Activated T-cell treated with anti-CD3 and anti-CD28 coated beads, Interleukin-2, amount 50 U/mL, for 72 hours (primary cell): Measurements from ENCODE around the gene SGTA. TPM values are rescaled to one million over a fixed set of nuclear protein-coding genes. Genes with fewer than 3 reads are reported as not detected.

ENCODE experiments used
- ATAC-seq, 2 donors: fragments of 150-1000 bp; cut with Tn5 transposase; replicated peaks in 1 of 2; 2 replicates each; pipeline ENCODE4 v1.10.0; 2021; ENCODE audit warnings: moderate library complexity in 2 of 2, mild to moderate bottlenecking in 1 of 2
- DNase-seq, 2 donors: peaks; one replicate each; pipeline ENCODE4 v3.0.0; 2021 to 2022; ENCODE audit warnings: mixed read lengths in 1 of 2
- H3K27ac Mint-ChIP-seq: one replicate; pipeline ENCODE4 v1.8.0; 2022; ENCODE audit warnings: mild to moderate bottlenecking, moderate library complexity, mixed read lengths
- H3K27me3 Mint-ChIP-seq: one replicate; pipeline ENCODE4 v1.8.0; 2022; ENCODE audit warnings: low read depth, mixed read lengths
- H3K36me3 Mint-ChIP-seq, 2 donors: one replicate each; pipeline ENCODE4 v1.8.0; 2022; ENCODE audit warnings: mixed read lengths in 2 of 2, mild to moderate bottlenecking in 1 of 2; ENCODE audit not compliant: insufficient read depth in 2 of 2
- H3K4me1 Mint-ChIP-seq: one replicate; pipeline ENCODE4 v1.8.0; 2022; ENCODE audit warnings: low read depth, mixed read lengths
- H3K4me3 Mint-ChIP-seq, 2 donors: one replicate each; pipeline ENCODE4 v1.8.0; 2022; ENCODE audit warnings: mild to moderate bottlenecking in 2 of 2, mixed read lengths in 2 of 2, moderate library complexity in 2 of 2
- H3K9me3 Mint-ChIP-seq, 2 donors: one replicate each; pipeline ENCODE4 v1.8.0; 2022; ENCODE audit warnings: mixed read lengths in 2 of 2
- total RNA-seq, 2 donors: library from RNA; stranded (reverse); gene quantifications; one replicate each; pipeline ENCODE4 v1.2.3, GENCODE V29; 2022

The SGTA gene
- total RNA-seq, 2 donors from 2014 or later, result 45.1 to 63.7 TPM

DNA sequence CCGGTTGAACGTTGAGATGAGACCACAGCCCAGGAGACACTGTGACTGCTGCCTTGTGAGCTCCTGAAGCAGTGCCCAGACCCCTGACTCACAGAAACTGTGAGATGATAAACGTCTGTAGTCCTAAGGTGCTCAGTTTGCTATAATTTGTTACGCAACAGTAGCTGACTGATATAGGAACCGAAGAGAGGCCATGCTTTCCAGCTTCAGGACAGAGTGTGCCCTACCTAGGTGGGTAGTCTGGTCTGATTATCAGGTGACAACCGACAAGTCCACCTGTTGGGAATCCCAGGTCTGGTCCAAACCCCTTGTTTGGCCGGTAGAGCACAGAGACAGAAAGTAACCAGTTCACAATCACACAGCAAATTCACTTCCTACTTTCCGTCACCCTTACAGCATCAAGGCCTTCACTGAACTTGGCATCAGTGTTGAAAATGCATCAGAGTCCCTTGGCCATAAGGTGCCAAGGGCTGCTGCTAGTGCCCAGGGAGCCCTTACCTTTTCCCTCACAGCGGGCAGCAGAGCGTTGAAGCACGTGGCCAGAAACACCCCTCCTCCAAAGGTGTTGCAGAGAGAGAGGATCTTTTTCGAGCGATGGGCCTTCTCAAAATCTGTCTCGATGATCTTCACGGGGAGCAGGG lies 46.4 kb downstream of the SGTA start:
- no peak for DNase-seq
- H3K9me3 Mint-ChIP-seq, result no peaks in the 10 kb centered on the region
- ATAC-seq, result no peak
- peaks cover 28% of the 10 kb centered on the region for H3K4me1 Mint-ChIP-seq
- no peak overlapping the region for H3K27ac Mint-ChIP-seq
- peaks cover 3% of the 10 kb centered on the region for H3K27me3 Mint-ChIP-seq
- H3K4me3 Mint-ChIP-seq, result no peak overlapping the region
- H3K36me3 Mint-ChIP-seq, result peaks cover 11 to 15% of the 10 kb centered on the region in 2 donors

DNA sequence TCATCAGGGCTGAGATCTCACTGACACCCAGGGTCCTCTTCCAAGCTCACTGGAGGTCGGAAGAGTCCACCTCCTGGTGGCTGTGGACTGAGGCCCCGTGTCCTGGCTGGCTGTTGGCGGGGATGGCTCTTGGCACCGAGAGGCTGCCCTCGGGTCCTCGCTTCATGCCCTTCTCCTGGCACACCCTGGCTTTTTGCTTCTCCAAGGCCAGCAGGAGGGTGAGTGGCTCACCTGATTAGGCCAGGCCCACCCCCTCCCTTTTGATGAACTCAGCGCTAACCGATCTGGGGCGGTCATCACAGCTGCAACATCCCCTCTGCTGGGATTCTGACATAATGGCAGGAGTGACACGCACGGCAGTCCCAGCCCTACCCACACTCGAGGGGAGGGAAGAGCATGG lies 47.7 kb downstream of the SGTA start:
- no peak for DNase-seq
- no peak for ATAC-seq
- Mint-ChIP-seq H3K27me3 (no peaks in the 10 kb centered on the region), H3K4me3 (no peak overlapping the region), H3K9me3 (no peaks in the 10 kb centered on the region), H3K36me3 (peaks cover 11 to 15% of the 10 kb centered on the region in 2 donors), H3K27ac (no peak overlapping the region), H3K4me1 (peaks cover 28% of the 10 kb centered on the region)

DNA sequence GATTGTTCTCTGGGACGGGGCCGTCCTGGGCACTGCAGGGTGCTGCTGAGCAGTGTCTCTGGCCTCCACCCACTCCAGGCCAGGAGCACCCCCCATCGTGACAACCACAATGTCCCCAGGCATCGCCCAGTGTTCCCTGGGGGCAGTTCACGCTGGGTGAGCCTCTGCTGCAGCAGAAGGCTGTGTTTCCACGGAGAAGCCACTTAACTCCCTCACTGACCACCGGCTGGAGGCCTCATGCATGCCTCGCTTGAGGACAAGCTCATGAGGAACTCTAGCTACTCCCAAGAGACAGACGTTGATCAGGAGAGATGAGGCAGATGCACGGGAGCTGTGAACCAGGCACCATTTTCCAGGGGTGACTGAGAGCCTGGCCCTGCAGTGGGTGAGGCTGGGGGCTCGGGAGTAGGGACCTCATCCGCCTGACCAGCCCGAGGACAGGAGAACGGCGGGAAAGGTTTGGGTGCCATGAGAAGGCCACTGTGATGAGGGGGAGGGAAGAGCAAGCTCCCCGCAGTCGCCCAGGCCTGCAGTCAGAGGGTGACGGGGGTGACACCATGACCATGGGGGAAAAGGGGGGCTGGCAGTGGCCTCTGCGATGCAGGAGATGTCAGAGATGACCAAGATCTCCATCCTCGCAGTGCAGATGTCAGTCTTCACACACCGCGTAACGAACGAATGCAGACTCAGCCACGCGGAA lies 48.3 kb downstream of the SGTA start:
- H3K36me3 Mint-ChIP-seq, result peaks cover 11 to 15% of the 10 kb centered on the region in 2 donors
- DNase-seq (no peak), ATAC-seq (no peak)
- no peaks in the 10 kb centered on the region for H3K27me3 Mint-ChIP-seq
- H3K4me1 Mint-ChIP-seq, result peaks cover 23% of the 10 kb centered on the region
- no peak overlapping the region for H3K27ac Mint-ChIP-seq
- H3K4me3 Mint-ChIP-seq, result no peak overlapping the region
- no peaks in the 10 kb centered on the region for H3K9me3 Mint-ChIP-seq

DNA sequence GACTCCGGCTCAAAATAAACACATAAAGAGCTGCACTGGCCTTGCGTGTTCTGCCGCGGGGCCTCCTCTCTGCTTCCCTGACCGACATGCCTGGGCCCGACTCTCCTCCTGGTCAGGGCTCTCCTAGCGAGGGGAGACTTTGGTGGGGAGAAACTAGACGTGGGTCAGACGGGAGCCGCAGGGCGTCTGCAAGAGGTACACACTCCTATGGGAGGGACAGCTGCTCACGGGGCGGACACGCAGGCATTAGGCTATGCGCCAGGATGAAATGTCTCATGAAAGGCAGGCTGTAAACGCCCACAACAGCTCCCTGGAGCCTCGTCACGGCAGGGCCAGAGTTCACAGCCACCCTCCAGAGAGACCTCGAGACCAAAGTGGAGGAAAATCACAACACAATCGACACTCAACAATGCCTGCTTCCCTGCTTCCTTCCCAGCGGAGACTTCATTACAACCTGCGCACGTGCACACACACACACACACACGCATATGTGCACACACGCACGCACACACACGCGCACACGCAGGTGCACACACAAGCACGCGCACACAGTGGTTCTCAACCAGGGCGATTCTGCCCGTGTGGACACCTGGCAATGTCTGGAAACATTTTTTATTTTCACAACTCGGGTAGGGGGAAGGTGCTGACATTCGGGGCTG lies 49.0 kb downstream of the SGTA start:
- DNase-seq, result no peak
- Mint-ChIP-seq H3K36me3 (peaks cover 9 to 15% of the 10 kb centered on the region in 2 donors), H3K4me3 (no peak overlapping the region), H3K9me3 (no peaks in the 10 kb centered on the region), H3K4me1 (peaks cover 18% of the 10 kb centered on the region), H3K27me3 (no peaks in the 10 kb centered on the region), H3K27ac (no peak overlapping the region)
- no peak for ATAC-seq

DNA sequence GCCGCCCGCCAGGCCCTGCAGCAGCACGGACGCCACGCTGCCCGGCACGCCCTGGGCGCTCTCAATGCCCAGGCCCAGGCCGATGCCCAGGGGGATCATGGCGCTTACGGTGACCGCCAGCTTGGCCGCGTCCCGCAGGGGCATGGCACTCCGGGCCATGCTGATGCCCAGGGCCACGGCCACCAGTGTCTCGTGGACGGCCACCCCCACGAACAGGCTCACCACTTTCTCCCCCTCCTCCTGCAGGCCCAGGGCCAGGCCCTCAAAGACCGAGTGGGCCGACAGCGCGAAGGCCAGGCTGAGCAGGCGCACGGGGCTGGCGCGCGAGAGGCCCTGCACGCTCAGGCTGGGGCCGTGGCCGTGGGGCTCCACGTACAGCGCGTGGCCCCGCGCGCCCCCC lies 50.2 kb downstream of the SGTA start:
- Mint-ChIP-seq H3K4me3 (no peak overlapping the region), H3K36me3 (peaks cover 3 to 10% of the 10 kb centered on the region in 2 donors), H3K27me3 (no peaks in the 10 kb centered on the region), H3K4me1 (peaks cover 9% of the 10 kb centered on the region), H3K27ac (no peak overlapping the region), H3K9me3 (no peaks in the 10 kb centered on the region)
- DNase-seq (no peak), ATAC-seq (no peak)

DNA sequence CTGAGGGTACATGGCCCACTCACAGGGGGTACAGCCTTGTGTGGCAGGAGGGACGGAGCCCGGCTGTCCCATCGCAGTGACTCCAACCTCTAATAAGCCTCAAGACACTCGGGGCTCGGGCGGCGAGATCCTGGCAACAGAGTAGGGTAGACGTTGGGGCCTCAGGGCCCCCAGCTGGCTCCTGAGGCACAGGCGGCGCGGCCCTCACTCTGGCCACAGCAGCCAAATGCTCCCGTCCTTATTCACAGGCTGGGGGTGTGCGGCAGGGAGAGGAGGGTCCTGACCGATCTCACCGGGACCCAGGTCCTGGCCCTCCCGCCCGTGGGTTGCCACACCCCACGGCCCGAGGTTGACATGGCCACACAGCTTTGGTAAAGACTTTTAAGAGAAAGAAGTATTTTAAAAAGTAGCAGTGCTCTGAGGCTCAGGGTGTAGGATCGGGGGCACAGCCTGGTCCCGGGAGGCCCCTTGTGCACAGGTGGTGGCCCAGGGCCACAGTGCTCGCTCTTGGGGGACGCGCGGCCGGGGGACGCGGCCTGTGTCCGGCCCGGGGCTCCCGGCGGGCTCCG lies 50.8 kb downstream of the SGTA start:
- peaks cover 6% of the 10 kb centered on the region for H3K4me1 Mint-ChIP-seq
- no peak overlapping the region for H3K4me3 Mint-ChIP-seq
- no peaks in the 10 kb centered on the region for H3K9me3 Mint-ChIP-seq
- no peak for DNase-seq
- H3K36me3 Mint-ChIP-seq, result peaks cover 3 to 8% of the 10 kb centered on the region in 2 donors
- peaks cover under 1% of the 10 kb centered on the region for H3K27me3 Mint-ChIP-seq
- ATAC-seq, result no peak
- no peak overlapping the region for H3K27ac Mint-ChIP-seq

DNA sequence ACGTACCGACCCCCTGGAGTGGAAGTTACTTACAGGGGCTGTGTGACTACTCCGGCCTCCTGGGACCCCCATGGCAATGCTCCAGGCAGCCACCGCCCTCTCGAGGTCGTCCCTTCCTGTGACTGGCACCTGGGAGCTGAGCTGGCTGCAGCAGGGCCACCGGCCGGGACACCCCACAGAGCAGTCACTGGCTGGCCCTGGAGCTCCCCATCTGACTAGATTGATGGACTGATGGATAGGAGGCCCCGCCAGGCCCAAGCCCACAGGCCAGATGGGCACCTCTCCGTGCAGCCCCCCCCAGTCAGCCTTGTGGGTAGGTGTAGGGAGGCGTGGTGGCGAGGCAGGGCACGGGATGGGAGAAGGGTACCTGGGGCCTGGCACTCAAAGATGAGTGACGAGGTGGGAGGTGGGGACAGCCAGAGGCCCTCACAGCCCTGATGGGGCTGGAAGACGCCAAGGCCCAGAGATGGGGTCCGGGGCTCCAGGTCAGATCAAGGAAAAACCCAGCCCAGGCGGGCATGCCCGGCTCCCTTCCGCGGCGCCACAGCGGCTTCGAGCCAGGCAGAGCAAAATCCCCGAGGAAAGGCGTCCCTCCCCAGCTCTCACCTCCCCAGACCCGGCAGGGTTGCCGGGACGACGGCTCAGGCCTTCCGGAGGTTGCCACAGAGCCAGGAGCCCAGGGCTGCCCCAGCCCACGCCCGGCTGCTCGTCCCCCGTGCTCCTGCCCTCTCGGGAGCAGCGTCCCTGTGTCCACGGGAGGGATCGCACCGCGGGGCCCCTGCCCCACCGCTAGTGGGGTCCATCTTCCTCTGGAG lies 51.7 kb downstream of the SGTA start:
- peak in 1 of 2 donors; percentile 14 for ATAC-seq
- no peaks in the 10 kb centered on the region for H3K4me1 Mint-ChIP-seq
- peaks cover 7% of the 10 kb centered on the region for H3K27me3 Mint-ChIP-seq
- H3K27ac Mint-ChIP-seq, result no peak overlapping the region
- H3K9me3 Mint-ChIP-seq, result no peaks in the 10 kb centered on the region
- no peak for DNase-seq
- H3K4me3 Mint-ChIP-seq, result no peak overlapping the region
- peaks cover 0 to 1% of the 10 kb centered on the region in 2 donors for H3K36me3 Mint-ChIP-seq

DNA sequence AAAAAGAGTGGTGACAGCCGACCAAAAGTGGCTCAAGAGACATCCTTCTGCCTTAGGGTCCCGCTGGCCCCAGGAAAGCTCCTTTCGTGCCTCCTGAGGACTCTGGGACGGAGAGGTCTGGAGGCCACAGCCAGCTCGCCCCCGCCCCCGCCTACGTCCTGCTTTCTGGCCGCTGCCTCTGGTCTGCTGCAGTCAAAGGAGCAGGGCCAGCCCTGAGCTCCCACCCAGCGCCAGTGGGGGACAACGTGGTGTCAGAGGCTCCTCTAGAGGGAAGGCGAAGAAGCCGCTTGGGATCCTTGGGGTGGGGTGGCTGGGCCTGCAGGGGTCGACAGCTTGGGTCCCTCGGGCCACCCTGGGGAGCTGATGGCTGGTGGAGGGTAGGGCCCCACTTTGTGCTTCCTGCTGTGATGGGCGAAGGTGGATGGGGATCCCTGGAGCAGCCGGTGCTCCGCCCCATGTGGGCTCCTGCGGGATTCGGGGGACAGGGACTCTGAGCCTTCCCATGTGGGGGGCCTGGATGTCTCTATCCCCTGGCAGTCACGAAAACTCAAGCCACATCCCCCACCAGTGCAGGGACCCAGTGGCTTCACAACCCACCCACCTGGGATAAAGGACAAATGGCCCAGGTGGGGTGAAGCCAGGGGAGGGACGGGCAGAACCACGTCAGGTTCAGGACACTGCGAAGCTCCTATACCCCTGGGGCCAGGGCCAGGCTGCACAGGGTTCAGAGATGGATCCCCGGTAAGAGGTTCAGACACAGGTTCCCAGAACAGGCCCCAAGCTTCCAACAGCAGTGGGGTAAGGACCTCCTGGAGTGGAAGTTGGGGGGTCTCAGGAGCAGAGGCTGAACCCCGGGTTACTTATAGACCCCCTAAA lies 52.9 kb downstream of the SGTA start:
- no peak overlapping the region for H3K27ac Mint-ChIP-seq
- H3K4me1 Mint-ChIP-seq, result no peaks in the 10 kb centered on the region
- H3K27me3 Mint-ChIP-seq, result peaks cover 12% of the 10 kb centered on the region
- H3K9me3 Mint-ChIP-seq, result no peaks in the 10 kb centered on the region
- no peak overlapping the region for H3K4me3 Mint-ChIP-seq
- no peaks in the 10 kb centered on the region for H3K36me3 Mint-ChIP-seq
- ATAC-seq, result no peak
- DNase-seq, result no peak

DNA sequence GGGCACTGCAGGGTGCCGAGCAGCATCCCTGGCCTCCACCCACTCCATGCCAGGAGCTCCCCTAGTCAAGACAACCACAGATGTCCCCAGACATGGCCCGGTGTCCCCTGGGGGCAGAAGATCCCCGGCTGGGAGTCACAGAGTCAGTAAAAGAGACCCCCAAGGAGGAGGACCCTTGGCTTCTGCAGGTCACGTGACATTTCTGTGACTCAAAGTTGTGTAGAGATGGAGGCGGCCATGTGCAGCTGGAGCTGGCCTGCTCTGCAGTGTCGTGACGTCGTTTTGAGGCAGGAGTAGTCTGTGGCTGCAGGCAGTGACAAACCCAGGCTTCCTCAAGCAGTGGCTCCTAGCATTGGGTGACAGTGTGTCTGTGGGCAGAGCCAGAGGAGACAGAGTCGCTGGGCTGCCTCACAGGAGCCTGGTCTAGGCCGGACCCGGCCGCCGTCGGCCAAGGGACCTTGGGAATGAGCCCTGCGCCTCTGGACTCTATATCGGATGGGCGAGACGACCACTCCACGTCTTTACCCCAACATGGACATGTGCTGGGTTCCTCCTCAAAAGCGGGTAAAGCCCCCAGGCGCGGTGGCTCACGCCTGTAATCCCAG lies 54.2 kb downstream of the SGTA start:
- peaks cover 20% of the 10 kb centered on the region for H3K27me3 Mint-ChIP-seq
- no peak overlapping the region for H3K4me3 Mint-ChIP-seq
- no peaks in the 10 kb centered on the region for H3K9me3 Mint-ChIP-seq
- H3K27ac Mint-ChIP-seq, result no peak overlapping the region
- no peak for DNase-seq
- no peaks in the 10 kb centered on the region for H3K36me3 Mint-ChIP-seq
- no peaks in the 10 kb centered on the region for H3K4me1 Mint-ChIP-seq
- ATAC-seq, result no peak

DNA sequence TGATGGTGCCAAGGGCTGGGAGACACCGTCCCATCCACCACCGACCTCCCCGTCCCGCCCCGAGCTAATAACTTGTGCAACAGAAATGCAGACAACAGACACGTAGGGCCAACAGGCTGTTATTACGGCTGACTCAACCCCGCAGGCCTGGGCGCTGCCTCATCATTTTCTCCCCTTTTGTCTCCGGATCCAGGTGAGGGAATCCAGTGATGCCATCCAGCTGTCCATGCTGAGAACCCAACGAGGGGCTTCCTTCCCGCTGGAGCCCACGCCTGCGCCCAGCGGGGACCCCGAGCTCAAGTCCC lies 55.5 kb downstream of the SGTA start:
- Mint-ChIP-seq H3K27me3 (peaks cover 20% of the 10 kb centered on the region), H3K4me1 (no peaks in the 10 kb centered on the region), H3K9me3 (no peaks in the 10 kb centered on the region), H3K36me3 (no peaks in the 10 kb centered on the region), H3K27ac (no peak overlapping the region), H3K4me3 (no peak overlapping the region)
- no peak for ATAC-seq
- DNase-seq, result no peak

DNA sequence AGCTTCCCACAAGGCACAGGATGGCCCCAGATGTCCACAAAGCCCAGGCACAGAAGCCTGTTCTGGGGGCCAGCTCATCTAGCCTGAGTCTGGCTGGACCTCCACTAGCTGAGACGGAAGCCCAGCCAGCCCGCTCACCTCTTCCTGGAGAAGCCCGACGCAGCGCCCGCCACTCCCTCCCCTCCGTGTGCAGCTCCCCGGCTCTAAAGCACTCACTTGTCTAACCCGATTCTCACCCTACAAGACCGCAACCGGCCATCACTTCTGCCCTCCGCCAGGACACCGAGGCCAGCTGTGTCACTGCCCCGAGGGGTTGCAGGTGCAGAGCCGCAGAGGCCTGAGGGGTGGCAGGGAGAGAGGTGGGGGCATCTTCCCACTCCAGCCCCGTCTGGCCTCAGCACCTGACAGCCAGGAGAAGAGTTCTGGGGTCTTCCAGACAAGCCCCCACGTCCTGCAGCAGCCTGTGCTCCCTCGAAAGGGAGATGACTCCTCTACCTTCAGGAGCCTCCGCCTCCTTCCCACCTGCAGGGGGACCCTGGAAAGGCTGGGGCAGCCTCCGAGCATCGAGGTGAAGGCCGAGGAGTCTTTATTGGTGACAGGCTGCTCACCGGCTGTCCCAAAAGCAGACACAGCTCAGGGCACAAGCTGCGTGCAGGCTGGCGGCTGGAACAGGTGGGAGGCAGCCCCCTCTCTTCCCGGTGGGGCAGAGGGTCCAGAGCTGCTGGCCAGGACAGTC lies 56.0 kb downstream of the SGTA start:
- Mint-ChIP-seq H3K4me3 (no peak overlapping the region), H3K4me1 (no peaks in the 10 kb centered on the region), H3K36me3 (no peaks in the 10 kb centered on the region), H3K27ac (no peak overlapping the region), H3K9me3 (no peaks in the 10 kb centered on the region), H3K27me3 (peaks cover 20% of the 10 kb centered on the region)
- DNase-seq, result no peak
- peak; percentile 17 to 25 for ATAC-seq
